ENCODE data around the gene CADM2. TPM values are rescaled to one million over a fixed set of nuclear protein-coding genes. Genes with fewer than 3 reads are reported as not detected.
"Not testable (repeated sequence)": the region's sequence is repeated elsewhere in the genome, so short reads cannot be mapped to it uniquely, and the experiment has no call there.

CADM2 gene
- not detected in 2 replicates for total RNA-seq (2014; rRNA removed; shearing (Covaris generic))
- polyA plus RNA-seq (2016; fragmentation: Nextera tagmentation; extraction: Ambion mirVana), result 0.09 TPM in 1 of 2 replicates, not detected in the other

DNA sequence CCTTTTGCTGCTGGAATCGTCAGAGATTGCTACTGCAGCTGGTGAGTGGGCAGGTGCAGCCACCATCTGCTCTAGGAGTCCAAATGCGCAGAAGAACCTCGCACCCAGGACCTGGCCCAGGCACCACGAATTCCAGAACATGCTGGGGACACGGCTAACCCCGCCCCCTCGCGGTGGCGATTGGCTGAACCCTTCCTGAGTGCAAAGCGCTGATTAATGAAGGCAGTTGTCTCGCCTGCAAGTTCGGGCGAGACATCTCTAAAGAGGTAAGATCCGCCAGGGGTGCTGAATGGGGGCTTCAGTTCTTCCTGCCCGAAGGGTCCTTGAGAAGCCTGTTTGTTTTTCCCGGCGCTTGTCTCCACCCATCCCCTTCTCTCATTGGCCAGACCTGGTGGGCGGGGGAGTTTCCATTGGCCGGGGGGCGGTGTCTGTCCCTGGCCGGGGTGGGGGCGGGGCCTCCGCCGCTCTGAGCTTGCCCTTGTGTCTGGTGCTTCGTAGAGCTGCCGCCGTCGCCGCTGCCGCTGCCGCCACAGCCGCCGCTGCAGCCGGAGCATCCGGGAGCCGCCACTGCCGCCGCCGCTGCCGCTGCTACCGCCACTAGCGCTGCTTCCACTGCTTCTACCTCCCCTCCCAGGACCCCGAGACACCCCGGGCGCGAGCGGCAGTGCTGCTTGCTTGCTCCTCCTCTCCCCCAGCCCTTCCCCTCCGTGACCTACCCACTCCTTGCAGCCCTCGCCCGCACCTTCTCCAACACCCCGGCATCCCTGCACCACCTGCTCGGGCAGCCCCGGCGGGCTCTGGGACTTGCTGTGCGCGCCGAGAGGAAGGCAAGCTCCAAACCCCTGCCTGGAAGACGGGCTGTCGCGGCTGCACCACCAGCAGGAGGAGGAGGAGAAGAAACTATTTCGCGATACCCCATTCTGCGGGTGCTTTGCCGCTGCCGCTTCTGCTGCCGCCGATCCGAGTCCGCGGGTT is at the start of gene CADM2:
CADM2 (plus strand) TSS at position 495 of the 975 bp plus-strand sequence.
- Histone ChIP-seq H4K20me1 (ENCODE audit: insufficient read depth) (no peaks in the 10 kb centered on the region), H3K4me2 (ENCODE audit: unreplicated experiment) (peak within 1 kb of the TSS; percentile 75), H3K9ac (no peak within 1 kb of the TSS), H3K36me3 (ENCODE audit: low read depth) (no peaks in the 10 kb centered on the region), H3K27ac (no peak within 1 kb of the TSS), H3K27me3 (replicated peaks; ENCODE audit: insufficient read depth) (peaks cover 22% of the 10 kb centered on the region), H3K4me1 (ENCODE audit: insufficient read depth) (no peaks in the 10 kb centered on the region), H3K79me2 (ENCODE audit: insufficient read depth) (no peaks in the 10 kb centered on the region), H3F3A (ENCODE audit: insufficient read depth) (no peaks in the 10 kb centered on the region), H2AFZ (peak within 1 kb of the TSS; percentile 94), H3K9me2 (ENCODE audit: insufficient read depth) (no peaks in the 10 kb centered on the region), H3K9me3 (ENCODE audit: low read depth) (no peaks in the 10 kb centered on the region), H3K4me3 (peak within 1 kb of the TSS; percentile 76)
- TF ChIP-seq EZH2 (IDR thresholded peaks at IDR 0.05; ENCODE audit: insufficient read depth, poor library complexity, severe bottlenecking), result no peak
- no peak for TF ChIP-seq EZH2phosphoT487 (IDR thresholded peaks at IDR 0.05; ENCODE audit: insufficient read depth, low read depth)
- in situ Hi-C loops (cut with MboI), result no loop called here
- WGBS, 2 experiments (ENCODE audit: low coverage in 1 of 2, low lambda C conversion rate in 2 of 2, missing lambda C conversion rate in 2 of 2), result 1% methylated on average over 38 to 64 of the region's 70 CpGs
- peak; percentile 91 for DNase-seq

DNA sequence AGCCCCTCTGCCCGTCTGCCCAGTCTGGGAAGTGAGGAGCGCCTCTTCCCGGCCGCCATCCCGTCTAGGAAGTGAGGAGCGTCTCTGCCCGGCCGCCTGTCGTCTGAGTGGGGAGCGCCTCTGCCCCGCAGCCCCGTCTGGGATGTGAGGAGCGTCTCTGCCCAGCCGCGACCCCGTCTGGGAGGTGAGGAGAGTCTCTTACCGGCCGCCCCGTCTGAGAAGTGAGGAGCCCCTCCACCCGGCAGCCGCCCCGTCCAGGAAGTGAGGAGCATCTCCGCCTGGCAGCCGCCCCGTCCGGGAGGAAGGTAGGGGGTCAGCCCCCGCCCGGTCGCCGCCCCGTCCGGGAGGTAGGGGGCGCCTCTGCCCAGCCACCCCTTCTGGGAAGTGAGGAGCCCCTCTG is 40.2 kb upstream of the CADM2 start:
- WGBS, 2 experiments (ENCODE audit: low coverage in 1 of 2, low lambda C conversion rate in 2 of 2, missing lambda C conversion rate in 2 of 2), result 79 to 81% methylated on average over 9 to 32 of the region's 33 CpGs
- DNase-seq; H3K9me2 ChIP-seq (ENCODE audit: insufficient read depth); H3K4me1 ChIP-seq (ENCODE audit: insufficient read depth); H3K36me3 ChIP-seq (ENCODE audit: low read depth); H4K20me1 ChIP-seq (ENCODE audit: insufficient read depth); H3K4me3 ChIP-seq; H3F3A ChIP-seq (ENCODE audit: insufficient read depth); H3K79me2 ChIP-seq (ENCODE audit: insufficient read depth); H3K27ac ChIP-seq; in situ Hi-C loops (cut with MboI); H3K9ac ChIP-seq; H2AFZ ChIP-seq; H3K9me3 ChIP-seq (ENCODE audit: low read depth); H3K4me2 ChIP-seq (ENCODE audit: unreplicated experiment); H3K27me3 ChIP-seq (replicated peaks; ENCODE audit: insufficient read depth): not testable (repeated sequence)

DNA sequence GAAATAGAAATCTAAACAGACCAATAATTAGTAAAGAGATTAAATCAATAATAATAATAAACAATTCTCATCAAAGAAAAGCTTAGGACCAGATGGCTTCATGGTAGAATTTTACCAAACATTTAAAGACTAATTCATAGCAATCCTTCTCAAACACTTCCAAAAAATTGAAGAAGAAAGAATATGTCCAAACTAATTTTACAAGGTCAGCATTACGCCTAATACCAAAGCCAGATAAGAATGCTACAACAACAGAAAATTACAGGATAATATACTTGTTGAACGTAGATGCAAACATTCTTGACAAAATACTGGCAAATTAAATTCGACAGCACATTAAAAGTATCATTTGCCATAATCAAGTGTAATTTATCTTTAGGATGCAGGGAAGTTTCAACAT is 36.1 kb upstream of the CADM2 start:
- Histone ChIP-seq H4K20me1 (ENCODE audit: insufficient read depth) (no peaks in the 10 kb centered on the region), H2AFZ (no peak overlapping the region), H3K9ac (no peak overlapping the region), H3K36me3 (ENCODE audit: low read depth) (no peaks in the 10 kb centered on the region), H3K79me2 (ENCODE audit: insufficient read depth) (no peaks in the 10 kb centered on the region), H3K4me1 (ENCODE audit: insufficient read depth) (no peaks in the 10 kb centered on the region), H3K4me2 (ENCODE audit: unreplicated experiment) (no peak overlapping the region), H3K9me3 (ENCODE audit: low read depth) (no peaks in the 10 kb centered on the region), H3F3A (ENCODE audit: insufficient read depth) (no peaks in the 10 kb centered on the region), H3K9me2 (ENCODE audit: insufficient read depth) (no peaks in the 10 kb centered on the region), H3K27ac (no peak overlapping the region), H3K4me3 (no peak overlapping the region), H3K27me3 (replicated peaks; ENCODE audit: insufficient read depth) (no peaks in the 10 kb centered on the region)
- no peak for DNase-seq
- WGBS, 2 experiments (ENCODE audit: low coverage in 1 of 2, low lambda C conversion rate in 2 of 2, missing lambda C conversion rate in 2 of 2), result 21 to 33% methylated on average over 3 of the region's 3 CpGs
- TF ChIP-seq EZH2phosphoT487 (IDR thresholded peaks at IDR 0.05; ENCODE audit: insufficient read depth, low read depth) (no peak), EZH2 (IDR thresholded peaks at IDR 0.05; ENCODE audit: insufficient read depth, poor library complexity, severe bottlenecking) (no peak)
- in situ Hi-C loops (cut with MboI), result no loop called here

DNA sequence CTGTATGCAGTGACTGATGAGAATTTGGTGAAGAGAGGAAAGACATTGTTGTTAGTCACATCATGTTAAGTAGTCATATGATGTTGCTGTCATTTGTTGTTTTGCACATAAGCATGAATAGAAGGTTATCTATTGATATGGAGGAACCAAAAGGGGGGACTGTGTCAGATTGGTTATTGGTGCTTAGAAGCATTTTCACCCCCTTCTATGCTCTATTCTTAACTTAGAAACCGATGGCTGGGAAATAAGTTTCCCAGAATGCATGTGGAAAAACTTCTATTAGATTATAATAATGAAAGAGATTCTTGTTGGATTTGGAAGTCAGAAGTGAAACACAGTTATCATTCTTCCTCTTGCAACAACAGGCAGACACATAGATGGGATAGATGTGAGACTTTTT is 33.2 kb upstream of the CADM2 start:
- WGBS, 2 experiments (ENCODE audit: low coverage in 1 of 2, low lambda C conversion rate in 2 of 2, missing lambda C conversion rate in 2 of 2), result 0 to 2% methylated on average over 1 of the region's 1 CpG
- no peak overlapping the region for H2AFZ ChIP-seq
- no peaks in the 10 kb centered on the region for H3K9me3 ChIP-seq (ENCODE audit: low read depth)
- no peak overlapping the region for H3K4me2 ChIP-seq (ENCODE audit: unreplicated experiment)
- no peak overlapping the region for H3K9ac ChIP-seq
- DNase-seq, result no peak
- H3K27ac ChIP-seq, result no peak overlapping the region
- no peaks in the 10 kb centered on the region for H3K79me2 ChIP-seq (ENCODE audit: insufficient read depth)
- no peaks in the 10 kb centered on the region for H4K20me1 ChIP-seq (ENCODE audit: insufficient read depth)
- TF ChIP-seq EZH2phosphoT487 (IDR thresholded peaks at IDR 0.05; ENCODE audit: insufficient read depth, low read depth), result no peak
- no peak for TF ChIP-seq EZH2 (IDR thresholded peaks at IDR 0.05; ENCODE audit: insufficient read depth, poor library complexity, severe bottlenecking)
- H3K9me2 ChIP-seq (ENCODE audit: insufficient read depth), result no peaks in the 10 kb centered on the region
- H3K27me3 ChIP-seq (replicated peaks; ENCODE audit: insufficient read depth), result no peaks in the 10 kb centered on the region
- no peaks in the 10 kb centered on the region for H3K36me3 ChIP-seq (ENCODE audit: low read depth)
- H3F3A ChIP-seq (ENCODE audit: insufficient read depth), result no peaks in the 10 kb centered on the region
- no peak overlapping the region for H3K4me3 ChIP-seq
- in situ Hi-C loops (cut with MboI), result no loop called here
- H3K4me1 ChIP-seq (ENCODE audit: insufficient read depth), result no peaks in the 10 kb centered on the region
